GM21381 (cell line): ENCODE measurements around the gene SEMA5A.

Experiments
- ATAC-seq: cut with Tn5 transposase; IDR thresholded peaks from one replicate; pipeline ENCODE4 v1.9.1; 2021; ENCODE audit warnings: mild to moderate bottlenecking, moderate library complexity; ENCODE audit not compliant: unreplicated experiment

Gene SEMA5A

GRCh38 chr5:9188956-9189355 lies 356.9 kb downstream of the SEMA5A start:
- no peak for ATAC-seq

- ATAC-seq = no peak
These were observed 357.7 kb downstream of the SEMA5A start for GRCh38 chr5:9188131-9188530.

GRCh38 chr5:9187614-9188013 lies 358.3 kb downstream of the SEMA5A start:
- no peak for ATAC-seq

GRCh38 chr5:9186069-9186468 lies 359.8 kb downstream of the SEMA5A start:
- ATAC-seq = no peak

- ATAC-seq = no peak
These were observed 361.9 kb downstream of the SEMA5A start for GRCh38 chr5:9183992-9184391.

- ATAC-seq = no peak
These were observed 362.8 kb downstream of the SEMA5A start for GRCh38 chr5:9182899-9183695.

- ATAC-seq = no peak
These were observed 369.2 kb downstream of the SEMA5A start for GRCh38 chr5:9176641-9177040.

GRCh38 chr5:9174446-9174845 lies 371.4 kb downstream of the SEMA5A start:
- ATAC-seq = no peak

- ATAC-seq = no peak
These were observed 372.4 kb downstream of the SEMA5A start for GRCh38 chr5:9173281-9174048.

- ATAC-seq = no peak
These were observed 375.8 kb downstream of the SEMA5A start for GRCh38 chr5:9170026-9170425.

- no peak for ATAC-seq
These were observed 376.3 kb downstream of the SEMA5A start for GRCh38 chr5:9169557-9169902.

- ATAC-seq = no peak
These were observed 376.9 kb downstream of the SEMA5A start for GRCh38 chr5:9168791-9169556.

GRCh38 chr5:9166202-9167112 lies 379.4 kb downstream of the SEMA5A start:
- no peak for ATAC-seq

GRCh38 chr5:9165546-9165945 lies 380.3 kb downstream of the SEMA5A start:
- ATAC-seq = no peak

- ATAC-seq = no peak
These were observed 385.1 kb downstream of the SEMA5A start for GRCh38 chr5:9160747-9161146.

- no peak for ATAC-seq
These were observed 388.1 kb downstream of the SEMA5A start for GRCh38 chr5:9157811-9158210.

- ATAC-seq = no peak
These were observed 388.9 kb downstream of the SEMA5A start for GRCh38 chr5:9157020-9157419.

GRCh38 chr5:9156282-9156681 lies 389.6 kb downstream of the SEMA5A start:
- ATAC-seq = no peak

GRCh38 chr5:9151684-9152427 lies 394.0 kb downstream of the SEMA5A start:
- no peak for ATAC-seq

- ATAC-seq = no peak
These were observed 395.9 kb downstream of the SEMA5A start for GRCh38 chr5:9149988-9150387.
